ENCODE measurements around the gene VEGFA.

Gene VEGFA

DNA sequence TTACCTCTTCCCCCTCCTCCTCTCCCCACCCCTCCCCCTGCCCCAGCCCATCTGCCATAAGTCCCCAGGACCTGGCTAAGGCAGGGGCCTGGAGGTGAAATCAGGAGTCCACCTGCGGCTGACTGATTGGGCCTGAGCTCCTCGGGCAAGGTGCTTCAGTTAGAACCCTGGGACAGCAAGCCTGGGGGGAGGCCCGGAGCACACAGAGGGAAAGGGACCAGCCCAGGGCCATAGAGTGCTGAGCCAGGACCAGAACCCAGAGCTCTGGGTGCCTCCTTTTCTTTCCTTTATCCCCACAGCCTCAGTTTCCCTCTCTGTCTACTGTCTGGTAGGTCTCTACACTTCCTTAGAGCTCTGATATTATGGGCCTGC lies 35.7 kb upstream of the VEGFA start:
- Histone ChIP-seq H3K9me3 (peaks cover 10% of the 10 kb centered on the region; the same call in 1 of the 2 replicates), H3K4me1 (no peaks in the 10 kb centered on the region), H3K36me3 (replicated peaks) (no peaks in the 10 kb centered on the region), H3K27me3 (ENCODE audit: low read depth) (no peaks in the 10 kb centered on the region), H3K4me3 (no peak overlapping the region)
- DNase-seq (ENCODE audit: low spot score in 2 of 2) = no peak
- in situ Hi-C loops (cut with MboI; ENCODE audit: low sequenced_read_pairs) = no loop called here

DNA sequence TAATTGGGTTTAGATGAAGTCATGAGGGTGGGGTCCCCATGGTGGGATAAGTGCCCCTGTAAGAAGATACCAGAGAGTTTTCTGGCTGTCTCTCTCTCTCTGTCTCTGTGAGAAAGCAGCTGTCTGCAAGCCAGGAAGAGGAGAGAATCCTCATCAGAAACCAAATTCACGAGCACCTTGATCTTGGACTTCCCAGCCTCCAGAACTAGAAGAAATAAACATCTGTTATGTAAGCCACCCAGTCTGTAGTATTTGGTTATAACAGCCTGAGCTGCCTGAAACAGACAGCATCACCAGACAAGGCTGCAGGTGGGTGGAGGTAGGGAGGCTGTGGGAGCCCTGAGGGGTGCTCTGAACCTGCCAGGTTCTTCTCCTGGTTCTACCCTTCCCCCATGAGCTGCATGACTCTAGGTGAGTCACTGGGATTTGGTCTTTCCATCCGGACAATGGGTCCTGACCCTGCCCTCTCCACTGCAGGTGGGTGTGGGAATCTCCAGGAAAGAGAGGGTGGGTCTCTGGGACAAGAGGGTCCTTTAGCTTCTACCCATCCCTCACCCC lies 34.3 kb upstream of the VEGFA start:
- H3K9me3 ChIP-seq = peaks cover 5% of the 10 kb centered on the region; the same call in 1 of the 2 replicates
- in situ Hi-C loops (cut with MboI; ENCODE audit: low sequenced_read_pairs) = no loop called here
- DNase-seq (ENCODE audit: low spot score in 2 of 2) = no peak
- no peak overlapping the region for H3K4me3 ChIP-seq
- no peaks in the 10 kb centered on the region for H3K27me3 ChIP-seq (ENCODE audit: low read depth)
- H3K36me3 ChIP-seq (replicated peaks) = no peaks in the 10 kb centered on the region
- H3K4me1 ChIP-seq = no peaks in the 10 kb centered on the region

DNA sequence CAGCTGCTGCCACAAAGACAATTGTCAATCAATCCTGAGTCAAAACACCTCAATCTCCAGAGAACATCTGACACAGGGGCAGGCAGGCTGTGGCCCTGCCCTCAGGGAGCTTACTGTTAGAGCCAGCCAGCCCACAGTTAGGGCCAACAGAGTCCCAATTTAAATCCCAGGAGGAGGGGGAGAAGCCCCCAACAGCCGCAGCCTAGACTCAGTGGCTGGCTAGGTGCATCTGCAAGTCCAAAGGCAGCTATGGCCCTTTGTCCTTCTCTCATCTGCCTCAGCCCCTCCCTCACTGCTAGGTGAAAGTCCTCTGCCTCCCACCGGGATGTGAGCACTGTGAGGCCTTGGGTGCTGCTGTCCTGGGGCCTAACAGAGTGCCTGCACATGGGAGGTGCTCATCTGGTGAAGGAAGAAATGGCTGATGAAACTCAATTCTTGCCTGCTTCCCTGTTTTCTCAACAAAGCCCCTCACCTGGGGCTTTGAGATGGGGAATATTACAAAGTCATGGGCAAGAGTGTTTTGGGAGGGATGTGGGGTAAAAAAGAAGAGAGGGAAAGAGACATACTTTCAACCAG lies 33.7 kb upstream of the VEGFA start:
- no peaks in the 10 kb centered on the region for H3K4me1 ChIP-seq
- in situ Hi-C loops (cut with MboI; ENCODE audit: low sequenced_read_pairs) = no loop called here

DNA sequence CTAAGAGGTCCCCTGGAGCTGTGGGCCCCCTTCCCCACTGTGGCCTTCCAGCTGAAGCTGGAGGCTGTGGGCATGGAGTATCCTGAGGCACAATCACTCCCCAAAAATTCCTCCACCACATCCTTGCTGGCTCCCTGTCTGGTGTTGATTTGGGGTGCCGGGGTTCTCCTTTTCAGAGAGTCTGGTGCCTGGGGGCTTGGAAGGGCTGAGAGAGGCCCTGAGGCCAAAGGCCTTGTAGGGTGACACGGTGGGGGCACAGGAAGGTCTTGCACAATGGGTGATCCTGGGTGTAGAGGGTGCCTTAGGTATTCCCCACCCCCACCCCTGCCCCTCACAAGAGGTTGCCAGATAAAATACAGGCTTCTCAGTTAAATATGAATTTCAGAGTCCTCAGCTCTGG lies 33.2 kb upstream of the VEGFA start:
- in situ Hi-C loops (cut with MboI; ENCODE audit: low sequenced_read_pairs) = no loop called here
- Histone ChIP-seq H3K4me1 (no peaks in the 10 kb centered on the region), H3K27me3 (ENCODE audit: low read depth) (no peaks in the 10 kb centered on the region), H3K36me3 (replicated peaks) (no peaks in the 10 kb centered on the region), H3K4me3 (no peak overlapping the region), H3K9me3 (no peaks in the 10 kb centered on the region)
- no peak for DNase-seq (ENCODE audit: low spot score in 2 of 2)

More for the DNA sequence above, 33.7 kb upstream of the VEGFA start:
- Histone ChIP-seq H3K4me3 (no peak overlapping the region), H3K9me3 (no peaks in the 10 kb centered on the region; the same call in 1 of the 2 replicates), H3K36me3 (replicated peaks) (no peaks in the 10 kb centered on the region), H3K27me3 (ENCODE audit: low read depth) (no peaks in the 10 kb centered on the region)
- DNase-seq (ENCODE audit: low spot score in 2 of 2) = no peak

DNA sequence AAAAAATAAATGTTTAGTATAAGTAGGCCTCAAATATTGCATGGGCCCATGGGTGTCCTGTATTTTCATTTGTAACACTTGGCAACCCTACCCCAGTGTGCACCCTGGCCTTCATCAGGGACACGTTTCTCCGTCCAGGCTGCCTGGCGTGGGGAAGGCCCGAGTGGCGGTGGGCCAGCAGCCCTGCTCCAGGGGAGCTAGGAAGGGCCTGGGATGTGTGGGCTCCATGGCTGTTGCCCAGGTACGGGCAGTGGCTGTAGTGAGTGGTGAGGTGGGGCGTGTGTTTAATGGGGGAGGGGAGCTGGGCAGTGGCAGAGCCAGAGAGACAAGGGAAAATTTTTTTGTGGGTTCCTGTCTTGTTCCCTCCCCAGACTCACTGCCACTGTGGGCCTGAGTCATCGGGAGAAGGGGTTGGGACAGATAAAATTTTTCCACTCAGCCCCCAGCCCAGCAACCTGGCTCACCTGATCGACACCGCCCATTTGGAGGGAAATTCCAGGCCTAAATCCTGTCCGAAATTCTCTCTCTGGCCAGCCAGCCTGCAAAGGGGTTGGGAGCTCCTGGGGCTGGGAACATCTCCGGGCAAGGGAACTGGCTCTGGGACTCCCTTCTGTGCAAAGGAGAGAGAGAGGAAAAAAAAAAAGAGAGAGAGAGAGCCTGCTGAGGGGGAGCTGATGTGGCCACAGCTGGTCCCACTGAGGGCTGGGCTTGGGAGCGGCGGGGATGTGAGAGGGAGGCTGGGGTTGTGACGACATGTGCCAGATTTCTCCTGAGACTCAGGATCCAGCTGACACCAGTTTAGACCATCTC lies 32.5 kb upstream of the VEGFA start:
- in situ Hi-C loops (cut with MboI; ENCODE audit: low sequenced_read_pairs) = no loop called here
- Histone ChIP-seq H3K27me3 (ENCODE audit: low read depth) (no peaks in the 10 kb centered on the region), H3K9me3 (no peaks in the 10 kb centered on the region), H3K4me1 (no peaks in the 10 kb centered on the region), H3K36me3 (replicated peaks) (no peaks in the 10 kb centered on the region), H3K4me3 (no peak overlapping the region)
- DNase-seq (ENCODE audit: low spot score in 2 of 2) = no peak

DNA sequence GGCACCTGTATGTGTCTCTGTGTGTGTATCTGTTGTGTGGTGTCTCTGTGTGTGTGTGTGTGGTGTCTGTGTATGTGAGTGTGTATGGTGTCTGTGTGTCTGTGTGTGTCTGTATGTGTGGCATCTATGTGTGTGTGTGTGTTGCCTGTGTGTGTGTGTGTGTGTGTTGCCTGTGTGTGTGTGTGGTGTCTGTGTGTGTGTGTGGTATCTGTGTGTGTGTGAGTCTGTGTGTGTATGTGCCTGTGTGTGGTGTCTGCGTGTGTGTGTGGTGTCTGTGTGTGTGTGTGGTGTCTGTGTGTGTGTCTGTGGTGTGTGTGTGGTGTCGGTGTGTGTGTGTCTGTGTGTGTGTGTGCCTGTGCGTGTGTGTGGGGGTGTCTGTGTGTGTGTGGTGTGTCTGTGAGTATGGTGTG lies 31.7 kb upstream of the VEGFA start:
- H3K27me3 ChIP-seq (ENCODE audit: low read depth) = no peaks in the 10 kb centered on the region
- H3K36me3 ChIP-seq (replicated peaks) = no peaks in the 10 kb centered on the region
- in situ Hi-C loops (cut with MboI; ENCODE audit: low sequenced_read_pairs) = no loop called here
- H3K9me3 ChIP-seq = no peaks in the 10 kb centered on the region
- no peaks in the 10 kb centered on the region for H3K4me1 ChIP-seq
- no peak overlapping the region for H3K4me3 ChIP-seq
- DNase-seq (ENCODE audit: low spot score in 2 of 2) = no peak

DNA sequence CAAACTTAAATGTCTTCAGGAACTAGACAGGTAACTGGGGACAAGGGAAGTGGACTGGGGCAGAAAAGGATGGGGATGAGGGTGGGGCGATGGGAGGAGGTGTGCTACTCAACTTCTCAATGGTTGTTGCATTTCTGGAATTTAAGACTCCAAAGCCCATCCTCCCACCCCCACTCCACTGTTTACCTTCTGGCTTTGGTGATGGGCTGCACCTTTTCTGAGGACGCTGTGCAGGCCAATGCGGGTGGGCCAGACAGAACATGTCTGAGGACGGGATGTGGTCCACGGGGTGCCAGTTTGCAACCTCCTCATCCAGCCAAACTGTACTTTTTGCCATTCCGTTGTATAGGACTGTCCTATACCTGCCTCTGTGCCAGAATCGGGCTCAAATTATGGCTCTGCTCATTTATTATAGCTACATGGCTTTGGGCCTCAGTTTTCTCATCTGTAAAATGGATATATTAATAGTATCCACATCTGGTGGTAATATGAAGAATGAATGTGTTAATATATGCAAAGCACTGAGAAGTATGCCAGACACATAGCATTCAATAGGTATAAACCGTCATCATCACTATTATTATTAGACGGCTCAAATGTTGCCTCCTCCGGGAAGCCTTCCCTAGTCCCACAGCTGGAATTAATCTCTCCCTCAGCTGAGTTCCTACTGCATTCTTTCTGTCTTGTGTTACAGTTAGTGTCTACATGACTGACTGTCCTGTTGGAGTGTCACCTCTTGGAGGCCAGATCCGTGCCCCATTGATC lies 31.0 kb upstream of the VEGFA start:
- in situ Hi-C loops (cut with MboI; ENCODE audit: low sequenced_read_pairs) = no loop called here
- no peaks in the 10 kb centered on the region for H3K9me3 ChIP-seq
- DNase-seq (ENCODE audit: low spot score in 2 of 2) = no peak
- no peaks in the 10 kb centered on the region for H3K4me1 ChIP-seq
- no peaks in the 10 kb centered on the region for H3K27me3 ChIP-seq (ENCODE audit: low read depth)
- no peaks in the 10 kb centered on the region for H3K36me3 ChIP-seq (replicated peaks)
- H3K4me3 ChIP-seq = no peak overlapping the region

DNA sequence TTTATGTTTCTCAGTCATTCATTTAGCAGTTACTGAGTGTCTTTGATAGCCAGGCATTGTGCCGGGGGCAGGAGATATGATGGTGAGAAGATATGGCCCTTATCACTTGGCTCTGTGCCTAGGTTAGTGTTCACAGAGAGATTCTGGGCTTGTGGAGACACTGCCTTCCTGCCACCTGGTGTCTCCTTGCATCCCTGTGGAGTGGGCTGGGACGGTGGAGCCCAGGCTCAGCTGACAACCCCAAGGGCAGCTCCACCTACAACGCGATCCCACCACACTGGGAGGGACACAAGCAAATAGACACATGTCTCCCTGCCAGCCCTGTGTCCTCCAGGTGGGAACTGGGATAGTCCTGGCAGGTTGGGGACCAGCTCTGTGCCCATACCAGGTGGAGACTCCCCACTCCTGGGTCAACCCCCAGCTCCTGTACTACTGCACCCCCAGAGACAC lies 30.3 kb upstream of the VEGFA start:
- in situ Hi-C loops (cut with MboI; ENCODE audit: low sequenced_read_pairs) = no loop called here
- Histone ChIP-seq H3K4me3 (no peak overlapping the region), H3K27me3 (ENCODE audit: low read depth) (no peaks in the 10 kb centered on the region), H3K9me3 (no peaks in the 10 kb centered on the region), H3K36me3 (replicated peaks) (no peaks in the 10 kb centered on the region), H3K4me1 (no peaks in the 10 kb centered on the region)
- no peak for DNase-seq (ENCODE audit: low spot score in 2 of 2)

DNA sequence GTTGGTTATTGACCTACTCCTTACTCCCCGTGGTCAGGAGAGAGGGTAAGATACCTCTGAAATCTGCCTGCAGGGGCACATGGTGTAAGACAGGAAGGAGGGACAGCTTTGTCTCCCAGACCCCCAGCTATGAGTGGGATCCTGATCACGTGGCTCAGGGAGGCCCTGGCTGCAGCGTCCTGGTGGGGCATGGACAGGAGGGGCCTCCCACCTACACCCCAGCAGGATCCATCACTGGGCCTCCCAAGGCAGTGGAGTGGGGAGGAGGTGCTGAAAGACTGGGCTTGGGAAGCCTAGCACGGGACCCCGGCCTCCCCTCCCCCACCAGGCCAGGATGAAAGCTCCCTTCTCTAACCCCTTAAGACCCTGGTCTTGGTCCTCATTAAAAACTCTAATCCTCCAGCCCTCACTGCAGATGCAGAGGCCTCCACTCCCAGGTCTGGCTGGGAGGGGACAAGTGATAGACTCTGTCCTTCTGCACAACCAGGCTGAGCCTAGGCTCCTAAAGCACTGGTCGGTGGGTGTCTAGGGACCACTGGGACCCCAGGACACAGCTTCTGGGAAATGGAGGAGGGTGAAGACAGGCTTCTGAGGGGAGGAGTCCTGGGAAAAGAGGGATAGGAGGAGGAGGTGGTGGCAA lies 29.6 kb upstream of the VEGFA start:
- Histone ChIP-seq H3K36me3 (replicated peaks) (no peaks in the 10 kb centered on the region), H3K4me1 (no peaks in the 10 kb centered on the region), H3K4me3 (no peak overlapping the region), H3K27me3 (ENCODE audit: low read depth) (no peaks in the 10 kb centered on the region), H3K9me3 (no peaks in the 10 kb centered on the region)
- DNase-seq (ENCODE audit: low spot score in 2 of 2) = no peak
- in situ Hi-C loops (cut with MboI; ENCODE audit: low sequenced_read_pairs) = no loop called here

DNA sequence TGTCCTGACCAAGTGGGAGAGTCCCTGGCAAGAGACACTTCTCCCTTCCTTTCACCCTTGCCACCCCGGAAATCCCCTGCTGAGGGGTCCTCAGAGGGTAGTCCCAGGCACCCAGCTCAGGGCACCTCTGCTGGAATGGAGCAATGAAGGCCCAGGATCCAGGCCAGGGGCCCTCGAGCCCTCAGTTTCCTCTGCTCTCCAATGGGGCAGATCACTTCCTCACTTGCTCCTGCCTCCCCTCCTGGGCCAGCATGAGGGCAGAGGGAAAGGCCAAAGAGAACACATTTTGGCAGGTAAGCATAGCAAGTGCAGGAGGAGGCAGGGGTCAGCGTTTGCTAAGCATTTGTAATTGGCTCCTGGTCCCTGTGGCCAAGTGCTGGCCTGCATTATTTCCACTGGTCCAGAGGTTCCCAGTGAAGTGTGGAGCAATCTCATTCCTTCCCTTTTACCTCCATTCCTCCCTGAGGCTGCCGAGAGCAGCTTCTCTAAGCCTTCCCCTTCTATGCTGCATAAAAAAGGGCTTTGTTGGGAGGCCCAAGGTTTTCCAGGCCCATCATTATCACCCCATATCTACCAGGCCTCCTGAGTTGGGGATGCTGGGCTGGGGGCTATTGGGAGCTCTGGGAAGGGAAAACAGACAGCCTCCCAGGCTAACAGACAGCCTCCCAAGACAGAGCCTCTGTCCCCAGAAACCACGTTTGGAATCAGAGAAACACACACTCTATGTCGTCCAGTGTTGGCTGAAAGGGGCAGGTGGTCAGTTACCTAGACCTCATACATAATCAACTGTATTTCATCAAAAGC lies 28.8 kb upstream of the VEGFA start:
- in situ Hi-C loops (cut with MboI; ENCODE audit: low sequenced_read_pairs) = no loop called here
- no peak for DNase-seq (ENCODE audit: low spot score in 2 of 2)
- Histone ChIP-seq H3K9me3 (no peaks in the 10 kb centered on the region), H3K36me3 (replicated peaks) (no peaks in the 10 kb centered on the region), H3K4me3 (no peak overlapping the region), H3K4me1 (no peaks in the 10 kb centered on the region), H3K27me3 (ENCODE audit: low read depth) (no peaks in the 10 kb centered on the region)

DNA sequence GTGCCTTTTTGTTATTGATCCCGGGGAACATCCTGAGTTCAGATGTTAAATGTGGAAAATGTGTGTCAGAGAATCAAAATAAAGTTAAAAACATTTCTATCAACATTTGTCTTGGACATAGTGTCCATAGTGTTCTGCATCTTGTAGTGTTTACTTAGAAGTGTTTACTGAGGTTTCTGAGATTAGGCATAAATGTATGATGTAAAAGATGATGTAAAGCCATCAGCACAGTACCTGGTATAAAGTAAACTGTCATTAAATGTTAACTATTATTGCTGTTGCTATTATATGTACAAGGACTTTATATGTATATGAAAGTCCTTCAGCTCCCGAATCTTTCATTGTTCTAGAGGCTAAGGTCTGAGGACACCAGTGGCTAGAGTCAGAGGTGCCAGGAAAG lies 28.2 kb upstream of the VEGFA start:
- no peaks in the 10 kb centered on the region for H3K4me1 ChIP-seq
- in situ Hi-C loops (cut with MboI; ENCODE audit: low sequenced_read_pairs) = no loop called here
- no peaks in the 10 kb centered on the region for H3K36me3 ChIP-seq (replicated peaks)
- no peaks in the 10 kb centered on the region for H3K9me3 ChIP-seq
- no peak overlapping the region for H3K4me3 ChIP-seq
- no peak for DNase-seq (ENCODE audit: low spot score in 2 of 2)
- no peaks in the 10 kb centered on the region for H3K27me3 ChIP-seq (ENCODE audit: low read depth)

DNA sequence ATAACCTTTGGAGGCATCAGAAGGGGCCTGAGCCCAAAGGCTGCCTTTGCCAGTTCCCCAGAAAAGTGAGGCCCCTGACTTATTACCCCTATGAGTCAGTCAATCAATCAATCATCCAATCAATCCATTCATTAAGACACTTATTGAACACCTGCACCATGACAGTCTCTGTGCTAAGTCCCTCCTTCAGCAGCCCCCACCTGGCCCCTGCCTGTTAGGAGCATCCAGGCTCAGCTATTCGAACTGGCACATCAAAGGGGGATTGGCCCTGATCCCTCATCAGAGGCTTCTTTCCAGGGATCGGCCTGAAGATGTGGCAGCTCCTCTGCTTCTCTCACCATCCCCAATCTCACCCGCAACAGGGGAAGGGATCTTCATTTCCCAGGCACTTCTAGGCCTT lies 27.7 kb upstream of the VEGFA start:
- no peaks in the 10 kb centered on the region for H3K27me3 ChIP-seq (ENCODE audit: low read depth)
- no peak overlapping the region for H3K4me3 ChIP-seq
- no peaks in the 10 kb centered on the region for H3K36me3 ChIP-seq (replicated peaks)
- in situ Hi-C loops (cut with MboI; ENCODE audit: low sequenced_read_pairs) = no loop called here
- DNase-seq (ENCODE audit: low spot score in 2 of 2) = no peak
- no peaks in the 10 kb centered on the region for H3K9me3 ChIP-seq
- H3K4me1 ChIP-seq = no peaks in the 10 kb centered on the region

All from HAP-1 (cell line).